ENCODE data around the gene SCNN1B. TPM values are rescaled to one million over a fixed set of nuclear protein-coding genes. Genes with fewer than 3 reads are reported as not detected.
"Not testable (repeated sequence)": the region's sequence is repeated elsewhere in the genome, so short reads cannot be mapped to it uniquely, and the experiment has no call there.

SCNN1B gene, protein sequence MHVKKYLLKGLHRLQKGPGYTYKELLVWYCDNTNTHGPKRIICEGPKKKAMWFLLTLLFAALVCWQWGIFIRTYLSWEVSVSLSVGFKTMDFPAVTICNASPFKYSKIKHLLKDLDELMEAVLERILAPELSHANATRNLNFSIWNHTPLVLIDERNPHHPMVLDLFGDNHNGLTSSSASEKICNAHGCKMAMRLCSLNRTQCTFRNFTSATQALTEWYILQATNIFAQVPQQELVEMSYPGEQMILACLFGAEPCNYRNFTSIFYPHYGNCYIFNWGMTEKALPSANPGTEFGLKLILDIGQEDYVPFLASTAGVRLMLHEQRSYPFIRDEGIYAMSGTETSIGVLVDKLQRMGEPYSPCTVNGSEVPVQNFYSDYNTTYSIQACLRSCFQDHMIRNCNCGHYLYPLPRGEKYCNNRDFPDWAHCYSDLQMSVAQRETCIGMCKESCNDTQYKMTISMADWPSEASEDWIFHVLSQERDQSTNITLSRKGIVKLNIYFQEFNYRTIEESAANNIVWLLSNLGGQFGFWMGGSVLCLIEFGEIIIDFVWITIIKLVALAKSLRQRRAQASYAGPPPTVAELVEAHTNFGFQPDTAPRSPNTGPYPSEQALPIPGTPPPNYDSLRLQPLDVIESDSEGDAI
- total RNA-seq: not detected

GRCh38 chr16:23302045-23302956 lies at the start of gene SCNN1B:
SCNN1B (plus strand) TSS chr16:23302302; CDS start chr16:23348600, 46,298 bp downstream.
- ChIA-PET CTCF (no interaction called here), POLR2A (no interaction called here)

DNA sequence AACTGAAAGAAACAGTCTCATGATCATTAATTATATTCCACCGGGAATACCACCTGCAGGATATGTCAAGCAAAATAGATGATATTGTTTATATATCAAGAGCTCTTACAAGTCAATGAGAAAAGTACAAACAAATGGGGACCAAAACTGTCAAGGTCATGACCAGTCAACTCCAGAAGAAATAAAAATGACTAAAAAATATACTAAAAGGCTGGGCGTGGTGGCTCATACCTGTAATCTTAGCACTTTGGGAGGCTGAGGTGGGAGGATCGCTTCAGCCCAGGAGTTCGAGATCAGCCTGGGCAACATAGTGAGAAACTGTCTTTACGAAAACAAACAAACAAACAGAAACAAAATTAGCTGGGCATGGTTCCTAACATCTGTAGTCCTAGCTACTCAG lies 49.8 kb upstream of the SCNN1B start:
- ChIA-PET CTCF (no interaction called here), POLR2A (no interaction called here)

DNA sequence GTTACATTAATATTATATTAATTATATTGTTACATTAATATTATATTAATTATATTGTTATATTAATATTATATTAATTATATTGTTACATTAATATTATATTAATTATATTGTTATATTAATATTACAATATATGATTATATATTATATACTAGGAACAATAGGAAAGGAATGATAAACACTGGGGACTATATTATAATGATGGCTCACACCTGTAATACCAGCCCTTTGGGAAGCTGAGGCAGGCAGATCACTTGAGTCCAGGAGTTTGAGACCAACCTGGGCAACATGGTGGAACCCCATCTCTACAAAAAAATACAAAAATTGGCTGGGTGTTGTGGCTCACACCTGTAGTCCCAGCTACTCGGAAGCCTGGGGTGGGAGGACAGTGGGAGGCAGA lies 48.5 kb upstream of the SCNN1B start:
- POLR2A ChIA-PET, CTCF ChIA-PET: not testable (repeated sequence)

- ChIA-PET CTCF (no interaction called here), POLR2A (no interaction called here)
These were observed 47.8 kb upstream of the SCNN1B start for GRCh38 chr16:23254338-23254737.

DNA sequence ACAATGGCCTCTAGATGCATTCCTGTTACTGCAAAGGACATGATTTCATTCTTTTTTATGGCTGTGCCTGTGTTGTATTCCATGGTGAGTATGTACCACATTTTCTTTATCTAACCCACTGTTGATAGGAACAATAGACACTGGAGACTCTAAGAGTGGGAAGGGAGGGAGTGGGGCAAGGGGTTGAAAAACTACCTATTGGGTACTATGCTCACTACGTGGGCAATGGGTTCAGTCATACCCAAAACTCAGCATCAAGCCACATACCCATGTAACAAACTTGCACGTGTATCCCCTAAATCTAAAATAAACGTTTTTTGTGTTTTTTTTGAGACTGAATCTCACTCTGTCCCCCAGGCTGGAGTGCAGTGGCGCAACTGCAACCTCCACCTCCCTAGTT lies 47.1 kb upstream of the SCNN1B start:
- POLR2A ChIA-PET: no interaction called here
- CTCF ChIA-PET: no interaction called here

GRCh38 chr16:23256440-23256839 lies 45.7 kb upstream of the SCNN1B start:
- ChIA-PET CTCF (no interaction called here), POLR2A (no interaction called here)

DNA sequence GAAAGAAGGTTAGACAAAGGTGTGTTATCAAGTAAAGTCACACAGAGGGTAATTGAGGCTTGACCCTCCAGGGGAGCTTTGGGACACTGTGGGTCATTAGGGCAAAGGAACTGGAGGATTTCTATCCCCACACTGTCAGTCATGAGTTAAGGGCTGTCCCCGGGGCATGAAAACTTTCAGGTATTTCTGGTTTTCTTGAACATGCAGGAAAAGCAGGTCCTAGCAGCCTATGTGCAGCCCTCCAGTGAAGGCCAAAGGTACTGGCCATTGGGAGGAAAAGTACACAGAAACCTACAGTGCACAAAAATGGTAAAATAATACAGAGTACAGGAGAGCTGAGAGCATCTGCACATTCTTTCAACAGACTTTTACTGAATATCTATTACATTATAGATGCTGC lies 44.4 kb upstream of the SCNN1B start:
- POLR2A ChIA-PET: no interaction called here
- CTCF ChIA-PET: no interaction called here

GRCh38 chr16:23258919-23259237 lies 43.2 kb upstream of the SCNN1B start:
- ChIA-PET POLR2A (no interaction called here), CTCF (no interaction called here)

- ChIA-PET CTCF (interaction anchor here (0.6 kb wide), 1 partner anchor 80 kb away, joined by 3 read pairs; no protein-coding TSS in a partner anchor), POLR2A (no interaction called here)
These were observed 34.5 kb upstream of the SCNN1B start for GRCh38 chr16:23267647-23268046.

DNA sequence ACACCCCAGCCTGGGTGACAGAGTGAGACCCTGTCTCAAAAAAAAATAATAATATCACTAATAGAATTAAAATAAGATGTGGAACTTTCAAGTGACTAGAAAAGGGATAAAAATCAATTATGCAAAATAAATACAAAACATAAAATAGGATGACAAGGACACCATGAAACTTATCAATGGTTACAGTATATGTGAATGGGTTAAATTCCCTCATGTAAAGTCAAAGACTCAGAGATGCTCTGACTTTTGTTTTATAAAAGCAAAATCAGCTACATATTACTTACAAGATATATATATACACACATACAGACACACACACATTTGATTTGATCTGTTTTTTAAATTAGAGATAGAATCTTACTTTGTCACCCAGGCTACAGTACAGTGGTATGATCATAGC lies 33.5 kb upstream of the SCNN1B start:
- ChIA-PET CTCF (interaction anchor here (0.6 kb wide), 1 partner anchor 81 kb away, joined by 3 read pairs; no protein-coding TSS in a partner anchor), POLR2A (no interaction called here)

DNA sequence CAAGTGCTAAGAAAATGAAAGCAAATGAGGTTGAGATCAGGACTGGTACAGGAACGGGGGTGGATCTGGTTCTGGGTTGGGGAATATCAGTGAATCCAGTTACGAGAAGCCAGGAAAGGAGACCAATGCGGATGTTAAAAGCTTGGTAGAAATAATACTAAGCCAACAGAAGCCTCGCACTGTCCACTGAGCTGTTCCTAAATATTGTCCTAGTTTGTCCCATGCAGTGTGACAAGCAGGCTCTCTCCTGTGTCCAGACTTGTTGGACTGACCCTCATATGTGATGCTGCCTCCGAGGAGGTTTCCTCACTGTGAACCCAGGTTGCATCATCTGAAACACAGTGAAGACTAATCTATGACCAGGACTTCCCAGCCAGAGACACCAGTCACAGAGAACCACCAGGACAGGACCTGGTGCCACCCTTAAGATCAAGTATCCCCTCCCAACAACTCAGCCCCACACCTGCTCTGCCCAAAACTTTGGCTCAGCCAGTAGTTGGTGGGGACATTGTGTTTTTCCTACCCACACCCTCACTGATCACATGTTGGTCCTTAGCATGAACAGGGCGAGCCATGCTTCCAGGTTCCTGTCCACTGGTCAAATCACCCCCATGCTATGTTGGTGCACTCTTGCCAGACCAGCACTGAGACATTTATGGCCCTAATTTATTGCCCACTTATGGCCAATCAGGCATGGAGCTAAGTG lies 32.7 kb upstream of the SCNN1B start:
- ChIA-PET CTCF (no interaction called here), POLR2A (no interaction called here)

DNA sequence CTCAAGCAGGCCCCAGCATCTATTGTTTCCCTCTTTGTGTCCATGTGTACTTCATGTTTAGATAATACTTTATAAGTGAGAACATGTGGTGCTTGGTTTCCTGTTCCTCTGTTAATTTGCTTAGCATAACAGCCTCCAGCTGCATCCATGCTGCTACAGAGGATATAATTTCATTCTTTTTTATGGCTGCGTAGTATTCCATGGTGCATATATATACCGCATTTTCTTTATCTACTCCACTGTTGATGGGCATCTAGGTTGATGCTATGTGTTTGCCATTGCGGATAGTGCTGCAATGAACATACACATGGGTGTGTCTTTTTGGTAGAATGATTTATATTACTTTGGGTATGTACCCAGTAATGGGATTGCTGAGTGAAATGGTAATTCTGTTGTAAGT lies 31.4 kb upstream of the SCNN1B start:
- ChIA-PET CTCF (no interaction called here), POLR2A (no interaction called here)

GRCh38 chr16:23274968-23275367 lies 27.1 kb upstream of the SCNN1B start:
- POLR2A ChIA-PET: no interaction called here
- CTCF ChIA-PET: no interaction called here

- CTCF ChIA-PET: no interaction called here
- POLR2A ChIA-PET: no interaction called here
These were observed 25.3 kb upstream of the SCNN1B start for GRCh38 chr16:23276821-23277220.

GRCh38 chr16:23278031-23278430 lies 24.1 kb upstream of the SCNN1B start:
- ChIA-PET CTCF (no interaction called here), POLR2A (no interaction called here)

- CTCF ChIA-PET: no interaction called here
- POLR2A ChIA-PET: no interaction called here
These were observed 22.4 kb upstream of the SCNN1B start for GRCh38 chr16:23279721-23280153.

- ChIA-PET POLR2A (no interaction called here), CTCF (no interaction called here)
These were observed 21.6 kb upstream of the SCNN1B start for GRCh38 chr16:23280483-23280967.

DNA sequence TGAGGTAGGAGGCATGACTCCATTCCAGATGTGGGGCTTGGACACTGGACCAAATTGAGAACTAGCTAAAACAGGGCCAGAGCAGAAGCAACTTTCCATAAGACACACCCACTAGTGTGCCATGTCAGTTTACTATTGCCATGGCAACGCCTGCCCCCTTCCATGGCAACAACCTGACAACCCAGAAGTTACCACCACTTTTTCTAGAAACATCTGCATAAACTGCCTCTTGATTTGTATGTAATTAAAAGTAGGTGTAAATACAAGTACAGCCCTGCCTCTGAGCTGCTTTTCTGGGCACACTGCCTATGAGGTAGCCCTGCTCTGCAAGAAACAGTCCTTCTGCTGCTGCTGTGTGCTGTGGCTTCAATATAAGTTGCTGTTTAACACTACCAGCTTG lies 19.5 kb upstream of the SCNN1B start:
- CTCF ChIA-PET: no interaction called here
- POLR2A ChIA-PET: no interaction called here

GRCh38 chr16:23283571-23283970 lies 18.5 kb upstream of the SCNN1B start:
- POLR2A ChIA-PET: no interaction called here
- CTCF ChIA-PET: no interaction called here

GRCh38 chr16:23284584-23284983 lies 17.5 kb upstream of the SCNN1B start:
- ChIA-PET CTCF (no interaction called here), POLR2A (no interaction called here)

All from activated CD8-positive, alpha-beta memory T cell treated with anti-CD3 and anti-CD28 coated beads for 36 hours (primary cell).